Sigmoid colon (tissue), 7 donors: ENCODE measurements around the gene CCN2. TPM values are rescaled to one million over a fixed set of nuclear protein-coding genes. Genes with fewer than 3 reads are reported as not detected.
"Not testable (repeated sequence)": the region's sequence is repeated elsewhere in the genome, so short reads cannot be mapped to it uniquely, and the experiment has no call there.

Experiments used
- DNase-seq: peaks from one replicate; pipeline ENCODE4 v3.0.0-alpha.2; 2019
- H3K27ac ChIP-seq, 4 donors: fragments of 200-600 bp; sonication (generic); one replicate each; pipeline ENCODE4 v1.5.1; 2016 to 2019; ENCODE audit warnings: mild to moderate bottlenecking in 1 of 4
- H3K27me3 ChIP-seq, 3 donors: fragments of 200-600 bp; sonication (generic); one replicate each; pipeline ENCODE4 v1.5.1; 2019; ENCODE audit warnings: mild to moderate bottlenecking in 1 of 3
- H3K36me3 ChIP-seq, 4 donors: fragments of 200-600 bp; sonication (generic); one replicate each; pipeline ENCODE4 v1.5.1; 2016 to 2019
- H3K4me1 ChIP-seq, 4 donors: fragments of 200-600 bp; sonication (generic); one replicate each; pipeline ENCODE4 v1.5.1; 2017 to 2019
- H3K4me3 ChIP-seq, 4 donors: fragments of 200-600 bp; sonication (generic); one replicate each; pipeline ENCODE4 v1.5.1; 2017 to 2019; ENCODE audit warnings: mild to moderate bottlenecking in 2 of 4, moderate library complexity in 1 of 4
- H3K9me3 ChIP-seq, 4 donors: fragments of 200-600 bp in 3 of 4; sonication (generic) in 3 of 4; one replicate each; pipeline versions ENCODE4 v1.5.1 to v1.6.1; 2013 to 2019
- EP300 ChIP-seq, 4 donors: sonication (generic); formaldehyde crosslinking; IDR thresholded peaks; one replicate each; pipeline ENCODE4 v1.6.1; 2017; ENCODE audit warnings: antibody characterized with exemption in 4 of 4
- POLR2A ChIP-seq, 2 donors: fragments of 450-650 bp; IDR thresholded peaks; one replicate each; pipeline ENCODE4 v1.6.1; 2016; ENCODE audit warnings: antibody characterized with exemption in 2 of 2, mild to moderate bottlenecking in 2 of 2, moderate library complexity in 2 of 2
- POLR2AphosphoS5 ChIP-seq, 4 donors: sonication (generic); formaldehyde crosslinking; IDR thresholded peaks; one replicate each; pipeline ENCODE4 v1.6.1; 2017; ENCODE audit warnings: antibody characterized with exemption in 4 of 4
- WGBS, 2 donors: extraction: QIAGEN DNeasy Blood & Tissue Kit; methylation state at CpG; one replicate each; pipeline ENCODE4 v1.1.7; 2013; 5-methylcytosine and 5-hydroxymethylcytosine counted together
- intact Hi-C: fragments of 100-400 bp; cut with DNase I; formaldehyde crosslinking; loops from one replicate; pipeline ENCODE4 v1.15.1; 2023
- polyA plus RNA-seq, 3 donors: library from polyadenylated mRNA; stranded (reverse); fragments of 200-250 nt; gene quantifications; one replicate each; pipeline ENCODE4 v1.2.3, GENCODE V29; 2013
- total RNA-seq, 4 donors: library from RNA; depleted of rRNA; stranded (reverse); fragments of >200 nt; gene quantifications; one replicate each; pipeline ENCODE4 v1.1.0, GENCODE V29; 2016
- TF ChIP-seq, protein P1 (sequence below), 4 experiments: fragments of 450-650 bp in 3 of 4; fragments of 200-600 bp in 1 of 4; IDR thresholded peaks; one replicate each; pipeline ENCODE4 v1.5.1; 2016 to 2019; ENCODE audit warnings: antibody characterized with exemption in 4 of 4, mild to moderate bottlenecking in 3 of 4, moderate library complexity in 2 of 4
- donor health status: healthy with polysubstance abuse.
- donor health status: Bipolar disorder and iron deficiency.
- donor health status: healthy.

Gene CCN2
- total and polyA plus RNA-seq, 7 donors = 7.4 to 179 (median 43.5) TPM

DNA sequence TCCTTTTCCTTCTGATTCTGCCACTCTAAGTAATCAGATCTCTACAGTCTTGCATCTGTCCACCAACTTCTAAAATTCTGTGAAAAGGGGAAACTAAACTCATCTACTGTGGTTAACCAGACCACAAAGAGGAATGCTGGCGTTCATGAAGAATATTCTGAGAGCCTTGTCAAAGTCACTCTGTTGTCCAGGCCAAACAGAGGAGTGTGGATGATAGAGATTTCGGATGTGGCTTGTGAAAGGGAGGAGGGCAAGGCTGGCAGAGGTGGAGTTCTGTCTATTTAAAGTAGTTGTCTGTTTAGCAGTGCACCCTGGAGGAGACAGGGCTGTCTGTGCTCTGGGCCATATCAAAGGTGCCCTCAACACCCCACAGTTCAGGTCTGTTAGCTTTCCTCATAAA, 33.9 kb downstream of the CCN2 start:
- Histone ChIP-seq H3K27ac (no peak overlapping the region), H3K4me3 (no peak overlapping the region), H3K4me1 (no peaks in the 10 kb centered on the region), H3K9me3 (no peaks in the 10 kb centered on the region), H3K36me3 (no peaks in the 10 kb centered on the region), H3K27me3 (peaks cover 0 to 8% (median 0%) of the 10 kb centered on the region in 3 donors)
- WGBS, 2 donors = 46 to 81% methylated on average over 2 of the region's 2 CpGs
- TF ChIP-seq, protein P1, sequence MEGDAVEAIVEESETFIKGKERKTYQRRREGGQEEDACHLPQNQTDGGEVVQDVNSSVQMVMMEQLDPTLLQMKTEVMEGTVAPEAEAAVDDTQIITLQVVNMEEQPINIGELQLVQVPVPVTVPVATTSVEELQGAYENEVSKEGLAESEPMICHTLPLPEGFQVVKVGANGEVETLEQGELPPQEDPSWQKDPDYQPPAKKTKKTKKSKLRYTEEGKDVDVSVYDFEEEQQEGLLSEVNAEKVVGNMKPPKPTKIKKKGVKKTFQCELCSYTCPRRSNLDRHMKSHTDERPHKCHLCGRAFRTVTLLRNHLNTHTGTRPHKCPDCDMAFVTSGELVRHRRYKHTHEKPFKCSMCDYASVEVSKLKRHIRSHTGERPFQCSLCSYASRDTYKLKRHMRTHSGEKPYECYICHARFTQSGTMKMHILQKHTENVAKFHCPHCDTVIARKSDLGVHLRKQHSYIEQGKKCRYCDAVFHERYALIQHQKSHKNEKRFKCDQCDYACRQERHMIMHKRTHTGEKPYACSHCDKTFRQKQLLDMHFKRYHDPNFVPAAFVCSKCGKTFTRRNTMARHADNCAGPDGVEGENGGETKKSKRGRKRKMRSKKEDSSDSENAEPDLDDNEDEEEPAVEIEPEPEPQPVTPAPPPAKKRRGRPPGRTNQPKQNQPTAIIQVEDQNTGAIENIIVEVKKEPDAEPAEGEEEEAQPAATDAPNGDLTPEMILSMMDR (IDR thresholded peaks at IDR 0.05) = no peak
- no peak for TF ChIP-seq EP300 (IDR thresholded peaks at IDR 0.05)
- no peak for TF ChIP-seq POLR2AphosphoS5 (IDR thresholded peaks at IDR 0.05)
- no peak for TF ChIP-seq POLR2A (IDR thresholded peaks at IDR 0.05)
- no peak for DNase-seq
- intact Hi-C loops = loop anchor here (10.0 kb wide), 2 partner anchors 223 to 567 kb away; no protein-coding TSS in a partner anchor

DNA sequence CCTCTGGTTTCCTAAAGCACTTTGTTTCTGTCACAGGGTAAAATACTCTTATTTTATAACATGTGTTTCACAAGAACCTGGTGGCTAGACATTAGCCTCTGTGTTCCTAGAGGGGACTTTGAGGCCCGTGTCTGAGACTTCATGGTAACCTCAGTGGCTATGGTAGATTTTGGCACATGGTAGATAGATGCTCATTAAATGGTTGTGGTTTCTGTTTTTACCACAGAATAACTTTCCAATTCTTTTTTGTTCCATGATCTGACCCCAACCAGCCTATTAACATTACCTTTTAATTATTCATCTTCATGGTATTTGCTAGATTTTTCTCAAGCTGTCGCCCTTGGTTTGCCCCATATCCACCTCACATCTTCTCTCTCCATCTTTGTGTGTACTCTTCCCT, 34.3 kb downstream of the CCN2 start:
- no peaks in the 10 kb centered on the region for H3K36me3 ChIP-seq
- intact Hi-C loops = loop anchor here (10.0 kb wide), 2 partner anchors 222 to 568 kb away; no protein-coding TSS in a partner anchor
- peaks cover 0 to 8% (median 0%) of the 10 kb centered on the region in 3 donors for H3K27me3 ChIP-seq
- no peak overlapping the region for H3K27ac ChIP-seq
- no peaks in the 10 kb centered on the region for H3K9me3 ChIP-seq
- TF ChIP-seq, protein P1 (IDR thresholded peaks at IDR 0.05) = no peak
- TF ChIP-seq EP300 (IDR thresholded peaks at IDR 0.05) (no peak), POLR2AphosphoS5 (IDR thresholded peaks at IDR 0.05) (no peak), POLR2A (IDR thresholded peaks at IDR 0.05) (no peak)
- 69 to 93% methylated on average over 2 of the region's 2 CpGs for WGBS, 2 donors
- H3K4me3 ChIP-seq = no peak overlapping the region
- no peaks in the 10 kb centered on the region for H3K4me1 ChIP-seq
- DNase-seq = no peak

GRCh38 chr6:131916091-131916796, 34.9 kb downstream of the CCN2 start:
- H3K4me3 ChIP-seq, H3K4me1 ChIP-seq, H3K9me3 ChIP-seq, H3K36me3 ChIP-seq, H3K27ac ChIP-seq, DNase-seq, H3K27me3 ChIP-seq: not testable (repeated sequence)
- intact Hi-C loops = loop anchor here (10.0 kb wide), 2 partner anchors 221 to 569 kb away; no protein-coding TSS in a partner anchor
- WGBS, 2 donors = 95 to 96% methylated on average over 2 of the region's 2 CpGs

GRCh38 chr6:131914967-131915751, 36.0 kb downstream of the CCN2 start:
- intact Hi-C loops = loop anchor here (10.0 kb wide), 2 partner anchors 220 to 570 kb away; no protein-coding TSS in a partner anchor
- H3K4me1 ChIP-seq = no peaks in the 10 kb centered on the region
- no peaks in the 10 kb centered on the region for H3K9me3 ChIP-seq
- H3K27ac ChIP-seq = no peak overlapping the region
- no peak for TF ChIP-seq EP300 (IDR thresholded peaks at IDR 0.05)
- TF ChIP-seq, protein P1 (IDR thresholded peaks at IDR 0.05) = peak; percentile 50 to 79 (median 68)
- TF ChIP-seq POLR2AphosphoS5 (IDR thresholded peaks at IDR 0.05) = no peak
- no peak for TF ChIP-seq POLR2A (IDR thresholded peaks at IDR 0.05)
- DNase-seq = peak; percentile 81
- H3K4me3 ChIP-seq = no peak overlapping the region
- peaks cover 0 to 8% (median 0%) of the 10 kb centered on the region in 3 donors for H3K27me3 ChIP-seq
- no peaks in the 10 kb centered on the region for H3K36me3 ChIP-seq
- 17 to 31% methylated on average over 10 of the region's 10 CpGs for WGBS, 2 donors

GRCh38 chr6:131914234-131914633, 36.9 kb downstream of the CCN2 start:
- Histone ChIP-seq H3K4me1 (no peaks in the 10 kb centered on the region), H3K36me3 (no peaks in the 10 kb centered on the region), H3K27ac (no peak overlapping the region), H3K4me3 (no peak overlapping the region), H3K9me3 (no peaks in the 10 kb centered on the region), H3K27me3 (peaks cover 0 to 8% (median 0%) of the 10 kb centered on the region in 3 donors)
- 68 to 76% methylated on average over 1 of the region's 1 CpG for WGBS, 2 donors
- TF ChIP-seq EP300 (IDR thresholded peaks at IDR 0.05) (no peak), POLR2A (IDR thresholded peaks at IDR 0.05) (no peak)
- DNase-seq = no peak
- intact Hi-C loops = loop anchor here (10.0 kb wide), 2 partner anchors 219 to 571 kb away; no protein-coding TSS in a partner anchor
